SK-N-SH (cell line): Measurements from ENCODE around the gene MCTP1. TPM values are rescaled to one million over a fixed set of nuclear protein-coding genes. Genes with fewer than 3 reads are reported as not detected.
A peak's percentile ranks its signal among the peaks of the same experiment; 100 is the strongest.

ENCODE experiments used
- CTCF ChIA-PET: fragments of 300-600, 350-600 bp; formaldehyde crosslinking; extraction: SDS; loops from one replicate; lab custom pipeline; 2021; lab: Yijun Ruan, JAX
- POLR2A ChIA-PET: fragments of 350-600 bp; sonication (Branson Sonifier 250); formaldehyde crosslinking; extraction: SDS; loops from one replicate; lab custom pipeline; 2020; ENCODE audit warnings: antibody characterized with exemption, inconsistent platforms; lab: Yijun Ruan, JAX
- DNase-seq: peaks from one replicate; pipeline ENCODE4 v3.0.0; 2012
- H2AFZ ChIP-seq: fragments of 200-600 bp; sonication (generic); 2 replicates; pipeline ENCODE4 v1.8.1; 2016; ENCODE audit warnings: antibody characterized with exemption, mild to moderate bottlenecking, low read depth
- H3F3A ChIP-seq: fragments of 200-600 bp; sonication (generic); replicated peaks from 2 replicates; pipeline ENCODE3; 2016; ENCODE audit warnings: antibody characterized with exemption, mild to moderate bottlenecking; ENCODE audit not compliant: insufficient read depth
- H3K27ac ChIP-seq, 2 experiments: fragments of 200-500 bp in 1 of 2; fragments of 200-600 bp in 1 of 2; sonication (Bioruptor generic) in 1 of 2; sonication (generic), shearing (Covaris generic) in 1 of 2; 2 replicates each; pipeline versions ENCODE4 v1.5.1 to v1.6.1; 2014 to 2016; ENCODE audit warnings: low read depth in 2 of 2, inconsistent platforms in 1 of 2, low read length in 1 of 2, mild to moderate bottlenecking in 1 of 2, mixed read lengths in 1 of 2
- H3K27me3 ChIP-seq: fragments of 200-600 bp; sonication (generic), shearing (Covaris generic); 2 replicates; pipeline ENCODE4 v1.6.1; 2016; ENCODE audit warnings: mixed run types; ENCODE audit not compliant: insufficient read depth
- H3K36me3 ChIP-seq, 2 experiments: fragments of 200-500 bp in 1 of 2; fragments of 200-600 bp in 1 of 2; sonication (Bioruptor generic) in 1 of 2; sonication (generic) in 1 of 2; replicated peaks in 1 of 2; 2 replicates each; pipeline versions ENCODE3 to v1.5.1; 2014 to 2016; ENCODE audit warnings: low read length in 1 of 2, mild to moderate bottlenecking in 1 of 2; ENCODE audit not compliant: insufficient read depth in 2 of 2, control insufficient read depth in 1 of 2
- H3K4me1 ChIP-seq, 2 experiments: fragments of 200-500 bp in 1 of 2; fragments of 200-600 bp in 1 of 2; sonication (Bioruptor generic) in 1 of 2; sonication (generic), shearing (Covaris generic) in 1 of 2; 2 replicates each; pipeline versions ENCODE4 v1.5.1 to v1.6.1; 2014 to 2016; ENCODE audit warnings: low read depth in 1 of 2, low read length in 1 of 2, mixed run types in 1 of 2; ENCODE audit not compliant: insufficient read depth in 2 of 2, control insufficient read depth in 1 of 2
- H3K4me2 ChIP-seq: fragments of 200-600 bp; sonication (generic), shearing (Covaris generic); 2 replicates; pipeline ENCODE4 v1.6.1; 2017; ENCODE audit warnings: mixed run types
- H3K4me3 ChIP-seq, 2 experiments: fragments of 200-500 bp in 1 of 2; fragments of 200-600 bp in 1 of 2; sonication (Bioruptor generic) in 1 of 2; sonication (generic), shearing (Covaris generic) in 1 of 2; 2 replicates each; pipeline versions ENCODE4 v1.5.1 to v1.8.1; 2014 to 2016; ENCODE audit warnings: low read depth in 2 of 2, inconsistent platforms in 1 of 2, low read length in 1 of 2, mild to moderate bottlenecking in 1 of 2, mixed read lengths in 1 of 2, moderate library complexity in 1 of 2
- H3K79me2 ChIP-seq: fragments of 200-600 bp; sonication (generic); 2 replicates; pipeline ENCODE4 v1.8.1; 2017; ENCODE audit warnings: mild to moderate bottlenecking; ENCODE audit not compliant: insufficient read depth
- H3K9ac ChIP-seq: fragments of 200-600 bp; sonication (generic); 2 replicates; pipeline ENCODE4 v1.6.1; 2017; ENCODE audit warnings: mixed run types
- H3K9me2 ChIP-seq: fragments of 200-600 bp; sonication (generic); 2 replicates; pipeline ENCODE4 v1.6.1; 2017; ENCODE audit warnings: mixed run types
- H3K9me3 ChIP-seq: fragments of 200-600 bp; sonication (generic); 2 replicates; pipeline ENCODE4 v1.6.1; 2017; ENCODE audit warnings: mixed run types, mild to moderate bottlenecking, moderate library complexity
- H4K20me1 ChIP-seq: fragments of 200-600 bp; sonication (generic); 2 replicates; pipeline ENCODE4 v1.6.1; 2017; ENCODE audit warnings: mild to moderate bottlenecking, mixed run types; ENCODE audit not compliant: insufficient read depth
- CHD2 ChIP-seq: fragments of 150-350 bp; IDR thresholded peaks from 2 replicates; pipeline ENCODE4 v1.6.1; 2018; ENCODE audit warnings: low read length; ENCODE audit not compliant: partially characterized antibody
- ELF1 ChIP-seq: IDR thresholded peaks from 2 replicates; pipeline ENCODE4 v1.4.0; 2012
- EP300 ChIP-seq, 2 experiments: IDR thresholded peaks; 2 replicates each; pipeline versions ENCODE4 v1.4.0 to v1.6.1; 2012; ENCODE audit warnings: borderline replicate concordance in 1 of 2, low read depth in 1 of 2, low read length in 1 of 2
- EZH2phosphoT487 ChIP-seq: fragments of 200-600 bp; sonication (generic); IDR thresholded peaks from 2 replicates; pipeline ENCODE4 v1.6.1; 2017; ENCODE audit warnings: low read depth, mixed run types, mild to moderate bottlenecking, antibody characterized with exemption, moderate library complexity, borderline replicate concordance
- FOXJ3 ChIP-seq: sonication (generic); formaldehyde crosslinking; IDR thresholded peaks from 2 replicates; pipeline ENCODE4 v1.5.1; 2020; ENCODE audit warnings: mild to moderate bottlenecking, missing genetic modification reagents
- FOXM1 ChIP-seq: IDR thresholded peaks from 2 replicates; pipeline ENCODE4 v1.4.0; 2012; ENCODE audit warnings: low read depth, mild to moderate bottlenecking
- GABPA ChIP-seq: IDR thresholded peaks from 2 replicates; pipeline ENCODE4 v1.4.0; 2012; ENCODE audit warnings: low read depth, mild to moderate bottlenecking
- GATA2 ChIP-seq: sonication (generic); formaldehyde crosslinking; IDR thresholded peaks from 2 replicates; pipeline ENCODE4 v1.5.0; 2020; ENCODE audit warnings: mild to moderate bottlenecking, missing genetic modification reagents
- JUND ChIP-seq: IDR thresholded peaks from 2 replicates; pipeline ENCODE4 v1.4.0; 2012
- MEF2A ChIP-seq: IDR thresholded peaks from 2 replicates; pipeline ENCODE4 v1.4.0; 2012; ENCODE audit warnings: low read depth, borderline replicate concordance
- MXI1 ChIP-seq: IDR thresholded peaks from 2 replicates; pipeline ENCODE4 v1.6.1; 2012; ENCODE audit warnings: mild to moderate bottlenecking, low read depth, low read length, improper control_type of control experiment
- NFIC ChIP-seq: IDR thresholded peaks from 2 replicates; pipeline ENCODE4 v1.4.0; 2012; ENCODE audit warnings: borderline replicate concordance
- NRF1 ChIP-seq: IDR thresholded peaks from 2 replicates; pipeline ENCODE4 v1.6.1; 2012; ENCODE audit warnings: low read depth, mild to moderate bottlenecking, low read length
- POLR2AphosphoS5 ChIP-seq: IDR thresholded peaks from 2 replicates; pipeline ENCODE4 v1.6.1; 2012; ENCODE audit warnings: low read depth, low read length
- RAD21 ChIP-seq: IDR thresholded peaks from 2 replicates; pipeline ENCODE4 v1.6.1; 2012; ENCODE audit warnings: mild to moderate bottlenecking, low read length
- RCOR1 ChIP-seq: fragments of 150-350 bp; IDR thresholded peaks from 2 replicates; pipeline ENCODE4 v1.6.1; 2017; ENCODE audit warnings: antibody characterized with exemption, low read length
- RFX5 ChIP-seq: IDR thresholded peaks from 2 replicates; pipeline ENCODE4 v1.6.1; 2012; ENCODE audit warnings: mild to moderate bottlenecking, improper control_type of control experiment, low read length
- RXRA ChIP-seq: IDR thresholded peaks from 2 replicates; pipeline ENCODE4 v1.4.0; 2012; ENCODE audit warnings: low read depth, mild to moderate bottlenecking, borderline replicate concordance
- SMC3 ChIP-seq: IDR thresholded peaks from 2 replicates; pipeline ENCODE4 v1.6.1; 2012; ENCODE audit warnings: low read depth, low read length, improper control_type of control experiment
- TAF1 ChIP-seq: IDR thresholded peaks from 2 replicates; pipeline ENCODE4 v1.6.1; 2012; ENCODE audit warnings: low read depth, mild to moderate bottlenecking, low read length, moderate library complexity, borderline replicate concordance
- TCF12 ChIP-seq: IDR thresholded peaks from 2 replicates; pipeline ENCODE4 v1.4.0; 2012
- TEAD4 ChIP-seq: IDR thresholded peaks from 2 replicates; pipeline ENCODE4 v1.4.0; 2012; ENCODE audit warnings: mild to moderate bottlenecking, borderline replicate concordance; ENCODE audit not compliant: insufficient read depth
- YY1 ChIP-seq: IDR thresholded peaks from 2 replicates; pipeline ENCODE4 v1.4.0; 2012; ENCODE audit warnings: low read depth, mild to moderate bottlenecking
- WGBS: methylation state at CpG from one replicate; pipeline ENCODE4 v1.1.6; 2017; ENCODE audit warnings: low lambda C conversion rate; 5-methylcytosine and 5-hydroxymethylcytosine counted together
- polyA plus RNA-seq, 3 experiments: library from polyadenylated mRNA; depleted of rRNA; stranded (reverse); fragments of >200 nt; gene quantifications; 2 replicates each; pipeline ENCODE4 v1.2.3, GENCODE V29; 2012
- TF ChIP-seq, protein P1 (sequence below): IDR thresholded peaks from 2 replicates; pipeline ENCODE4; 2012
- TF ChIP-seq, protein P2 (sequence below): fragments of 200-600 bp; sonication (generic); IDR thresholded peaks from 2 replicates; pipeline ENCODE4 v1.6.1; 2017; ENCODE audit warnings: antibody characterized with exemption, mild to moderate bottlenecking, moderate library complexity
- TF ChIP-seq, protein P3 (sequence below): fragments of 150-350 bp; IDR thresholded peaks from 2 replicates; pipeline ENCODE4 v1.6.1; 2017; ENCODE audit warnings: antibody characterized with exemption, low read length, low read depth, borderline replicate concordance

The MCTP1 gene
- polyA plus RNA-seq, 1 of the 3 experiments (the other 2 are of a cell fraction) = 0.53 TPM

DNA sequence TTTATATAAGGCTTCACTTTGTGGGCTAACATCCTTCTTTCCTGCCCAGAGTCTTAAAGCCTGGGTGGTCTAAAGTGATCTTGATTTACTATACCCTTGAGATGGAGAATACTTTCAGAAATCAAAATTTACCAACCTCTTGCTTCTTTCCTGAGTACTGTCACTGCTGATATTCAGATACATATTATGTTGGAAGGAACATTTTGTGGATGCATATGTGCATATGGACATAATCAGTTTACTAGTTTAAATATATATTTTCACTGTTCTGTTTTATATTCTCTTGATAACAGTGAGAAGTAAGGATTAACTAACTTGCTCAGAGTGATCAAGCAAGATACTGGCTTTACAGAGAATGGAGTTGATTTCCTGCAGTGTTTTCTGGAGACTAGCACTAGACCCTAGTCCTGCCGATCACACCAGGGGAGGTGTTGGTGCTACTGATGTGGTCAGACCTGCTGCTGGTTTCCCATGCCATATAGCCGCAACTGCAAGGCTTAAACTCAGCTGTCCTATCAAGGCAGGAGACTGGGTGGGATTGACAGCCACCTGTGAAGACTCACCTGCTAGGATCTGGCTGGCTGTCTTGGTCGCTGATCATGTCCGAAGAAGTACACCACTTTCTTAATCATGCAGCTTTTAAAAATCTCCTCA, 608.8 kb downstream of the MCTP1 start (continued):
- TF ChIP-seq, protein P1, sequence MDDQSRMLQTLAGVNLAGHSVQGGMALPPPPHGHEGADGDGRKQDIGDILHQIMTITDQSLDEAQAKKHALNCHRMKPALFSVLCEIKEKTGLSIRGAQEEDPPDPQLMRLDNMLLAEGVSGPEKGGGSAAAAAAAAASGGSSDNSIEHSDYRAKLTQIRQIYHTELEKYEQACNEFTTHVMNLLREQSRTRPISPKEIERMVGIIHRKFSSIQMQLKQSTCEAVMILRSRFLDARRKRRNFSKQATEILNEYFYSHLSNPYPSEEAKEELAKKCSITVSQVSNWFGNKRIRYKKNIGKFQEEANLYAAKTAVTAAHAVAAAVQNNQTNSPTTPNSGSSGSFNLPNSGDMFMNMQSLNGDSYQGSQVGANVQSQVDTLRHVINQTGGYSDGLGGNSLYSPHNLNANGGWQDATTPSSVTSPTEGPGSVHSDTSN = no peak
- TF ChIP-seq MEF2A (no peak), NRF1 (no peak), TCF12 (no peak), YY1 (no peak), ELF1 (no peak), RXRA (no peak), EP300 (IDR thresholded peaks at IDR 0.05; ENCODE audit: borderline replicate concordance in 1 of 2, low read depth in 1 of 2, low read length in 1 of 2) (no peak), GABPA (no peak)
- TF ChIP-seq, protein P2, sequence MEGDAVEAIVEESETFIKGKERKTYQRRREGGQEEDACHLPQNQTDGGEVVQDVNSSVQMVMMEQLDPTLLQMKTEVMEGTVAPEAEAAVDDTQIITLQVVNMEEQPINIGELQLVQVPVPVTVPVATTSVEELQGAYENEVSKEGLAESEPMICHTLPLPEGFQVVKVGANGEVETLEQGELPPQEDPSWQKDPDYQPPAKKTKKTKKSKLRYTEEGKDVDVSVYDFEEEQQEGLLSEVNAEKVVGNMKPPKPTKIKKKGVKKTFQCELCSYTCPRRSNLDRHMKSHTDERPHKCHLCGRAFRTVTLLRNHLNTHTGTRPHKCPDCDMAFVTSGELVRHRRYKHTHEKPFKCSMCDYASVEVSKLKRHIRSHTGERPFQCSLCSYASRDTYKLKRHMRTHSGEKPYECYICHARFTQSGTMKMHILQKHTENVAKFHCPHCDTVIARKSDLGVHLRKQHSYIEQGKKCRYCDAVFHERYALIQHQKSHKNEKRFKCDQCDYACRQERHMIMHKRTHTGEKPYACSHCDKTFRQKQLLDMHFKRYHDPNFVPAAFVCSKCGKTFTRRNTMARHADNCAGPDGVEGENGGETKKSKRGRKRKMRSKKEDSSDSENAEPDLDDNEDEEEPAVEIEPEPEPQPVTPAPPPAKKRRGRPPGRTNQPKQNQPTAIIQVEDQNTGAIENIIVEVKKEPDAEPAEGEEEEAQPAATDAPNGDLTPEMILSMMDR = no peak

DNA sequence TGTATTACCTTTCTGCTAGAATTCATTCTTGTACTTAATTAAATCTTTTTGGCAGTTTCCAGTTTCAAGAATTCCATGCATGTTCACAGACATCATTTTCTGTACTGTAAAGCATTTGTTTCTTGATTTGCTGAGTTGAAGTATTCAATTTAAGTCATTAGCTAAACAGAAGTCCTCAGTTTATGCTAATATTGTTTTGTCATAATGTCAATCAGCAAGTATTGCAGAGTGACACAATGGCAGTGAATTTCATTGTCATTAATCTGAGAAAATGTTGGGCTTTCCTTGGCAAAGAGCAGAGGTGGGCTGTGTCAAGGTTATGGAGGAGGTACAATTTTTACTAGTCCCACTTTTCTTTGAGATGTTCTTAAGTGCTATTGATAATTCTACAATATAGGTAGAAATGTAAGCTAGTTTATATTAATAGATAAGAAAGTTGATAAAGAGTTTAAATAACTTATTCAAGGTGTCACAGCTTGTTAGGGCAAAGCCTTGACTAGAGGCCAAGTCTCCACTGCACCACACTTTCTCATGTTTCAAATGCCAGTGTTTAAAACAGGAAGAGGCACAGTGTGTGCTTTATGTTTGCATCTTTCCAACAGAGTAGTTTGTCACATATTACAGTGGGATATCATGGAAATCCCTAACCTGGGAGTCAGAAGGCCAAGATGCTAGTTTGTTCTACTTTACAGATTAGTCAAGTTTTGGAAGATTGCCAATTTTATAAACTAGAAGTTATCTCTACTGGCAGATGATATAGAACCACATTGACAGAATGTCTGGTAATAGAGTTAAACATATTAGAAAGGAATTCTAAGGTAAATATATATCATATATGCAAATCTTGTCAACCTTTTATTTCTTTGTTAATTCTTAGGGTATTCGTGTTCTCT, 610.2 kb downstream of the MCTP1 start:
- no peak overlapping the region for H3K4me2 ChIP-seq
- TF ChIP-seq CHD2 (no peak), GATA2 (CRISPR knock-in tag) (no peak), GABPA (no peak), RAD21 (no peak), MEF2A (no peak), TEAD4 (no peak), JUND (no peak; the same call in 1 of the 2 replicates), TAF1 (no peak), FOXM1 (no peak), EZH2phosphoT487 (no peak), POLR2AphosphoS5 (no peak; the same call in 1 of the 2 replicates), FOXJ3 (CRISPR knock-in tag) (no peak), RCOR1 (no peak), NRF1 (no peak), EP300 (IDR thresholded peaks at IDR 0.05; ENCODE audit: borderline replicate concordance in 1 of 2, low read depth in 1 of 2, low read length in 1 of 2) (peak in 1 of 2 experiments; percentile 9; a peak in 1 of 4 replicates), TCF12 (peak; percentile 54), SMC3 (no peak), NFIC (peak; percentile 89), RFX5 (no peak), MXI1 (no peak), ELF1 (no peak)
- TF ChIP-seq, protein P1 = peak; percentile 37; the same call in 1 of the 2 replicates
- TF ChIP-seq, protein P3, sequence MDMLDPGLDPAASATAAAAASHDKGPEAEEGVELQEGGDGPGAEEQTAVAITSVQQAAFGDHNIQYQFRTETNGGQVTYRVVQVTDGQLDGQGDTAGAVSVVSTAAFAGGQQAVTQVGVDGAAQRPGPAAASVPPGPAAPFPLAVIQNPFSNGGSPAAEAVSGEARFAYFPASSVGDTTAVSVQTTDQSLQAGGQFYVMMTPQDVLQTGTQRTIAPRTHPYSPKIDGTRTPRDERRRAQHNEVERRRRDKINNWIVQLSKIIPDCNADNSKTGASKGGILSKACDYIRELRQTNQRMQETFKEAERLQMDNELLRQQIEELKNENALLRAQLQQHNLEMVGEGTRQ = no peak
- no peaks in the 10 kb centered on the region for H3K27me3 ChIP-seq
- WGBS = 90% methylated on average over 1 of the region's 1 CpG
- ChIA-PET CTCF (no interaction called here), POLR2A (no interaction called here)
- H4K20me1 ChIP-seq = no peaks in the 10 kb centered on the region
- H3F3A ChIP-seq = peaks cover 5% of the 10 kb centered on the region
- H3K4me3 ChIP-seq = no peak overlapping the region
- DNase-seq = no peak
- peak overlapping the region in 1 of 2 experiments; percentile 16; a peak in 1 of 4 replicates for H3K27ac ChIP-seq
- H3K79me2 ChIP-seq = no peaks in the 10 kb centered on the region; the same call in 1 of the 2 replicates
- peaks cover 9 to 26% of the 10 kb centered on the region in 2 experiments for H3K36me3 ChIP-seq
- no peak overlapping the region for H3K9ac ChIP-seq
- no peaks in the 10 kb centered on the region for H3K9me3 ChIP-seq
- no peaks in the 10 kb centered on the region for H3K9me2 ChIP-seq
- H2AFZ ChIP-seq = no peak overlapping the region
- peaks cover 6% of the 10 kb centered on the region in 2 experiments; a peak in 2 of 4 replicates for H3K4me1 ChIP-seq
